ENCODE results near the gene MRPL58.
A peak's percentile ranks its signal among the peaks of the same experiment; 100 is the strongest.
"Not testable (repeated sequence)": the region's sequence is repeated elsewhere in the genome, so short reads cannot be mapped to it uniquely, and the experiment has no call there.

The MRPL58 gene

GRCh38 chr17:74972107-74972972 is 40.1 kb upstream of the MRPL58 start, which contains the start of gene HID1:
HID1 (minus strand) TSS chr17:74972759; CDS start chr17:74972656, 103 bp downstream.
- peak; percentile 82 for DNase-seq (ENCODE audit: insufficient read length, low spot score)
- FAIRE-seq: no peak

GRCh38 chr17:74972973-74973328 is 39.5 kb upstream of the MRPL58 start:
- DNase-seq (ENCODE audit: insufficient read length, low spot score) (no peak), FAIRE-seq (no peak)
- TF ChIP-seq POLR2AphosphoS5 (IDR thresholded peaks at IDR 0.05; ENCODE audit: low read depth, low read length) (no peak), TAF1 (IDR thresholded peaks at IDR 0.05; ENCODE audit: low read depth, low read length) (no peak), POU2F2 (IDR thresholded peaks at IDR 0.05; ENCODE audit: low read depth, low read length) (no peak), POLR2A (IDR thresholded peaks at IDR 0.05; ENCODE audit: low read depth, low read length) (no peak), SPI1 (IDR thresholded peaks at IDR 0.05; ENCODE audit: low read depth, low read length) (no peak), PAX5 (IDR thresholded peaks at IDR 0.05; ENCODE audit: insufficient read depth, low read length, severe bottlenecking) (no peak)

More at GRCh38 chr17:74972107-74972972, 40.1 kb upstream of the MRPL58 start, which contains the start of gene HID1:
- TF ChIP-seq PAX5 (IDR thresholded peaks at IDR 0.05; ENCODE audit: insufficient read depth, low read length, severe bottlenecking) (no peak), SPI1 (IDR thresholded peaks at IDR 0.05; ENCODE audit: low read depth, low read length) (no peak), TAF1 (IDR thresholded peaks at IDR 0.05; ENCODE audit: low read depth, low read length) (no peak), POLR2AphosphoS5 (IDR thresholded peaks at IDR 0.05; ENCODE audit: low read depth, low read length) (no peak), POU2F2 (IDR thresholded peaks at IDR 0.05; ENCODE audit: low read depth, low read length) (no peak), POLR2A (IDR thresholded peaks at IDR 0.05; ENCODE audit: low read depth, low read length) (no peak)

GRCh38 chr17:74975943-74976342 is 36.5 kb upstream of the MRPL58 start:
- TF ChIP-seq TAF1 (IDR thresholded peaks at IDR 0.05; ENCODE audit: low read depth, low read length): no peak
- TF ChIP-seq SPI1 (IDR thresholded peaks at IDR 0.05; ENCODE audit: low read depth, low read length): no peak
- no peak for TF ChIP-seq POLR2A (IDR thresholded peaks at IDR 0.05; ENCODE audit: low read depth, low read length)
- TF ChIP-seq PAX5 (IDR thresholded peaks at IDR 0.05; ENCODE audit: insufficient read depth, low read length, severe bottlenecking): no peak
- TF ChIP-seq POLR2AphosphoS5 (IDR thresholded peaks at IDR 0.05; ENCODE audit: low read depth, low read length): no peak
- TF ChIP-seq POU2F2 (IDR thresholded peaks at IDR 0.05; ENCODE audit: low read depth, low read length): no peak
- no peak for FAIRE-seq
- no peak for DNase-seq (ENCODE audit: insufficient read length, low spot score)

- TF ChIP-seq SPI1 (IDR thresholded peaks at IDR 0.05; ENCODE audit: low read depth, low read length): no peak
- TF ChIP-seq POLR2A (IDR thresholded peaks at IDR 0.05; ENCODE audit: low read depth, low read length): no peak
- TF ChIP-seq POU2F2 (IDR thresholded peaks at IDR 0.05; ENCODE audit: low read depth, low read length): no peak
- TF ChIP-seq POLR2AphosphoS5 (IDR thresholded peaks at IDR 0.05; ENCODE audit: low read depth, low read length): no peak
- FAIRE-seq: no peak
- DNase-seq (ENCODE audit: insufficient read length, low spot score): no peak
These were observed 34.7 kb upstream of the MRPL58 start for GRCh38 chr17:74977802-74978201.

GRCh38 chr17:74978240-74978639 is 34.2 kb upstream of the MRPL58 start:
- no peak for TF ChIP-seq TAF1 (IDR thresholded peaks at IDR 0.05; ENCODE audit: low read depth, low read length)
- TF ChIP-seq SPI1 (IDR thresholded peaks at IDR 0.05; ENCODE audit: low read depth, low read length): 0 out of 2 replicates have a peak, but pooled peaks have one; percentile 2
- TF ChIP-seq POU2F2 (IDR thresholded peaks at IDR 0.05; ENCODE audit: low read depth, low read length): no peak
- no peak for TF ChIP-seq PAX5 (IDR thresholded peaks at IDR 0.05; ENCODE audit: insufficient read depth, low read length, severe bottlenecking)
- FAIRE-seq: no peak
- no peak for DNase-seq (ENCODE audit: insufficient read length, low spot score)

- DNase-seq (ENCODE audit: insufficient read length, low spot score) (no peak), FAIRE-seq (no peak)
These were observed 32.9 kb upstream of the MRPL58 start for GRCh38 chr17:74979408-74980146.

GRCh38 chr17:74981318-74981978 is 31.0 kb upstream of the MRPL58 start:
- FAIRE-seq: no peak
- TF ChIP-seq POU2F2 (IDR thresholded peaks at IDR 0.05; ENCODE audit: low read depth, low read length) (no peak), TAF1 (IDR thresholded peaks at IDR 0.05; ENCODE audit: low read depth, low read length) (no peak), POLR2A (IDR thresholded peaks at IDR 0.05; ENCODE audit: low read depth, low read length) (no peak), SPI1 (IDR thresholded peaks at IDR 0.05; ENCODE audit: low read depth, low read length) (no peak)
- no peak for DNase-seq (ENCODE audit: insufficient read length, low spot score)

More at GRCh38 chr17:74979408-74980146, 32.9 kb upstream of the MRPL58 start:
- TF ChIP-seq POLR2A (IDR thresholded peaks at IDR 0.05; ENCODE audit: low read depth, low read length): no peak
- no peak for TF ChIP-seq PAX5 (IDR thresholded peaks at IDR 0.05; ENCODE audit: insufficient read depth, low read length, severe bottlenecking)
- no peak for TF ChIP-seq POLR2AphosphoS5 (IDR thresholded peaks at IDR 0.05; ENCODE audit: low read depth, low read length)
- TF ChIP-seq TAF1 (IDR thresholded peaks at IDR 0.05; ENCODE audit: low read depth, low read length): no peak
- no peak for TF ChIP-seq POU2F2 (IDR thresholded peaks at IDR 0.05; ENCODE audit: low read depth, low read length)
- no peak for TF ChIP-seq SPI1 (IDR thresholded peaks at IDR 0.05; ENCODE audit: low read depth, low read length)

GRCh38 chr17:74981979-74982662 is 30.3 kb upstream of the MRPL58 start:
- DNase-seq (ENCODE audit: insufficient read length, low spot score) (peak; percentile 64), FAIRE-seq (peak; percentile 78)
- TF ChIP-seq POLR2A (IDR thresholded peaks at IDR 0.05; ENCODE audit: low read depth, low read length): no peak
- no peak for TF ChIP-seq PAX5 (IDR thresholded peaks at IDR 0.05; ENCODE audit: insufficient read depth, low read length, severe bottlenecking)
- no peak for TF ChIP-seq SPI1 (IDR thresholded peaks at IDR 0.05; ENCODE audit: low read depth, low read length)

GRCh38 chr17:74982663-74983313 is 29.7 kb upstream of the MRPL58 start:
- not testable (repeated sequence) for DNase-seq (ENCODE audit: insufficient read length, low spot score); FAIRE-seq
